Stimulated activated naive B cell treated with anti-CD40 and anti-IgM and Interleukin-4, amounts not matched to agents 10 μg/mL and 1 μg/mL and 100 μg/mL, for 72 hours (primary cell): ENCODE data around the gene CHMP6.

ENCODE experiments used
- ATAC-seq, 2 donors: fragments of 150-1000 bp; cut with Tn5 transposase; replicated peaks; 2 replicates each; pipeline ENCODE4 v1.10.0; 2021; ENCODE audit warnings: moderate library complexity in 1 of 2
- DNase-seq: peaks from one replicate; pipeline ENCODE4 v3.0.0; 2021
- H3K27ac Mint-ChIP-seq: one replicate; pipeline ENCODE4 v1.8.0; 2022; ENCODE audit warnings: mild to moderate bottlenecking, mixed read lengths
- H3K27me3 Mint-ChIP-seq, 2 donors: one replicate each; pipeline ENCODE4 v1.8.0; 2022; ENCODE audit warnings: mixed read lengths in 2 of 2
- H3K36me3 Mint-ChIP-seq, 2 donors: one replicate each; pipeline ENCODE4 v1.8.0; 2022; ENCODE audit warnings: mixed read lengths in 2 of 2, mild to moderate bottlenecking in 1 of 2
- H3K4me1 Mint-ChIP-seq, 2 donors: one replicate each; pipeline ENCODE4 v1.8.0; 2022; ENCODE audit warnings: mixed read lengths in 2 of 2, mild to moderate bottlenecking in 1 of 2
- H3K4me3 Mint-ChIP-seq, 2 donors: one replicate each; pipeline ENCODE4 v1.8.0; 2022; ENCODE audit warnings: mild to moderate bottlenecking in 2 of 2, mixed read lengths in 2 of 2, moderate library complexity in 1 of 2
- H3K9me3 Mint-ChIP-seq, 2 donors: one replicate each; pipeline ENCODE4 v1.8.0; 2022; ENCODE audit warnings: mixed read lengths in 2 of 2, mild to moderate bottlenecking in 1 of 2

The CHMP6 gene

DNA sequence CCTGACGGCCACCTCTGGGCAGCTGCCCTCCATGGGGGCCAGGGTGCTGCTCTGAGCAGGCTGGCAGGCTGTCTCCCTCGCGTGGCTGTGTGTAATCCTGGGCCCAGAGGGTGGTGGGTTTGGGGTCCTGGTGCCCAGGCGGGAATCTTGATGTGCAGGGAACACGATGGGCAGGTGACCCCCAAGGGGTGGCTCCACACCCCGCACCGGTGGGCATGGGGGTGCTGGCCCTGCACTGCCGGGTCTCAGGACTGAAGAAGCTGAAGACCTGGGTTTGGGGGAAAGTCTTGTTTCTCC lies 8.6 kb downstream of the CHMP6 start:
- DNase-seq = no peak
- no peaks in the 10 kb centered on the region for H3K9me3 Mint-ChIP-seq
- peaks cover 8 to 21% of the 10 kb centered on the region in 2 donors for H3K4me1 Mint-ChIP-seq
- peaks cover 21 to 28% of the 10 kb centered on the region in 2 donors for H3K27me3 Mint-ChIP-seq
- ATAC-seq = no peak
- H3K27ac Mint-ChIP-seq = no peak overlapping the region
- H3K36me3 Mint-ChIP-seq = peaks cover 32 to 36% of the 10 kb centered on the region in 2 donors
- no peak overlapping the region for H3K4me3 Mint-ChIP-seq

DNA sequence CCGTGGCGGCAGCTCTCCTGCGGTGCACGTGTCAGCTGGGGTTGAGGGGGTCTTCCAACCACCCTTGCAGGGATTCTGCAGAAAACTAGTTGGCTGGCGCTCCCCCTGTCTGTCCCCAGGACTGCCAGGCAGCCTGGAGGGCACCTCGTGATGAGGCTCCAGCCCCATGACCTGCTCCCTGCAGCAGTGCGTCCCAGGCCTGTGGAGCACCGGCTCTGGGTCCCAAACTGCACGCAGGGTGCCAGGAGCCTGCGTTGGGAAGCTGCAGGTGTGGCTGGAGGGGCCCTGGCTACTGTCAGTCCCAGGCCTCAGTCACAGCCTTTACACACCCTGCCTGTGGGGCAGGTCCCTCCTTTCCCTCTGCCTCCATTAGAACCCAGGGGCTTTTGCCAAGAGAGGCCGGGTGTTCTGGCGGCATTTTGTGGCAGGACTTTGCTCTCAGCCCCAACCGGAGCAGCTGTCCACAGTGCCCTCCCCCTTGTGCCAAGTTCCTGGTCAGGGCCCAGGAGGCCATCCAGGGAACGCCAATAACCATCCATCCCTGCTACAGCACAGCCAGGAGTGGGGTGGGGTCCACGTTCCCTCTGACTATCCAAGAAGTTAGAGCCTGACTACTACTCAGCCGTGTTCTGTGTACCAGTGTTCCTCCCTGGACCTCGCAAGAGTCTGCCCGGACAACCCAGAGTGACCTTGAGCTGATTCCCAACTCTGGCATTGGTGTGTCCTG lies 9.2 kb downstream of the CHMP6 start:
- Mint-ChIP-seq H3K27me3 (peaks cover 21 to 28% of the 10 kb centered on the region in 2 donors), H3K9me3 (no peaks in the 10 kb centered on the region), H3K4me1 (peaks cover 8 to 21% of the 10 kb centered on the region in 2 donors), H3K4me3 (no peak overlapping the region), H3K36me3 (peaks cover 26 to 31% of the 10 kb centered on the region in 2 donors), H3K27ac (peak overlapping the region; percentile 20)
- DNase-seq (no peak), ATAC-seq (no peak)

DNA sequence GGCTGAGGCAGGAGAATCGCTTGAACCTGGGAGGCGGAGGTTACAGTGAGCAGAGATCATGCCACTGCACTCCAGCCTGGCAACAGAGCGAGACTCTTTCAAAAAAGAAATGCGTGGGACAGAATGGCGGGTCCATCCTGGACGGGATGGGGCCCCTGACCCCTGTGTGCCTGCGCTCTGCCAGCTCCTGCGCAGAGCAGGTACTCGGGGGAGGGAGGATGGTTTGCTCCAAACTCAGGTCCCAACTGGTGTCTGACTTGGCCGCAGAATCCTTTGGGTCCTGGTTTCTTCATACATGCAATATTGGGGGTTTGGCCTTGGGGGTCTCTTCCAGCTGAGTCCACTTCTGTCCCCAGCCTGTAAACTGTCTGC lies 10.4 kb downstream of the CHMP6 start:
- no peak overlapping the region for H3K27ac Mint-ChIP-seq
- H3K36me3 Mint-ChIP-seq = peaks cover 18 to 22% of the 10 kb centered on the region in 2 donors
- no peak overlapping the region for H3K4me3 Mint-ChIP-seq
- peaks cover 25 to 35% of the 10 kb centered on the region in 2 donors for H3K27me3 Mint-ChIP-seq
- peaks cover 8 to 21% of the 10 kb centered on the region in 2 donors for H3K4me1 Mint-ChIP-seq
- H3K9me3 Mint-ChIP-seq = no peaks in the 10 kb centered on the region
- ATAC-seq (no peak), DNase-seq (no peak)

DNA sequence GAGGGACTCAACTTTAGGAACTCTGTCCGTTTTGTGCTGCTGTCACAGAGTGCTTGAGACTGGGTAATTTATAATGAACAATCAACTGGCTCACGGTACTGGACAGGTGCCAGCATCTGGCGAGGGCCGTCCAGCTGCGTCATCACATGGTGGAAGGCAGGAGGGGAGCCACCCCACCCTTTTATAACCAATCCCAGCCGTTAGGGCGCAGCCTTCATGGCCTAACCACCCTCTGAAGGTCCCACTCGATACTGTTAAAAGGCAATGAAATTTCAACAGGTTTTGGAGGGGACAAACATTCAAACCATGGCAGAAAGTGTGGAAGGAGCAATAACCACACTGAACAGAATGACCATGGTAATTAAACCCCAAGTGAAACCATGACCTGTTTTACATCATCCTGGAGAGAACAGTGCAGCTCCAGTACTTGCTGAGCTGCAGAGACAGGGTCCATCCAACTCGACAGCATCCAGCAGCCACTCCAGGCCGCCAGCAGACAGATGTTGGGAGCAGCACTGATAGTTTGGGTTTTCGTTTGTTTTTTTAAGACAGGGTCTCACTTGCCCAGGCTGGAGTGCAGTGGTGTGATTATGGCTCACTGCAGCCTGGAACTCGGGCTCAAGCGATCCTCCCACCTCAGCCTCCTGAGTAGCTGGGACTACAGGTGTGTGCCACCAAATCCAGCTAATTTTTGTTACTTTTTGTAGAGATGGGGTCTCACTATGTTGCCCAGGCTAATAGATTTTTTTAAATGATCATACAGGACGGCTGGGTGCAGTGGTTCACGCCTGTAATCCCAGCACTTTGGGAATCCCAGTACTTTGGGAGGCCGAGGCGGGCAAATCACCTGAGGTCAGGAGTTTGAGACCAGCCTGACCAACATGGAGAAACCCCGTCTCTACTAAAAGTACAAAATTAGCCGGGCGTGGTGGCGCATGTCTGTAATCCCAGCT lies 11.0 kb downstream of the CHMP6 start:
- Mint-ChIP-seq H3K4me1 (peaks cover 8 to 21% of the 10 kb centered on the region in 2 donors), H3K4me3 (peak overlapping the region in 1 of 2 donors; percentile 27), H3K36me3 (peaks cover 15 to 20% of the 10 kb centered on the region in 2 donors), H3K27ac (peak overlapping the region; percentile 47), H3K9me3 (no peaks in the 10 kb centered on the region), H3K27me3 (peaks cover 26 to 35% of the 10 kb centered on the region in 2 donors)
- ATAC-seq (no peak), DNase-seq (no peak)

DNA sequence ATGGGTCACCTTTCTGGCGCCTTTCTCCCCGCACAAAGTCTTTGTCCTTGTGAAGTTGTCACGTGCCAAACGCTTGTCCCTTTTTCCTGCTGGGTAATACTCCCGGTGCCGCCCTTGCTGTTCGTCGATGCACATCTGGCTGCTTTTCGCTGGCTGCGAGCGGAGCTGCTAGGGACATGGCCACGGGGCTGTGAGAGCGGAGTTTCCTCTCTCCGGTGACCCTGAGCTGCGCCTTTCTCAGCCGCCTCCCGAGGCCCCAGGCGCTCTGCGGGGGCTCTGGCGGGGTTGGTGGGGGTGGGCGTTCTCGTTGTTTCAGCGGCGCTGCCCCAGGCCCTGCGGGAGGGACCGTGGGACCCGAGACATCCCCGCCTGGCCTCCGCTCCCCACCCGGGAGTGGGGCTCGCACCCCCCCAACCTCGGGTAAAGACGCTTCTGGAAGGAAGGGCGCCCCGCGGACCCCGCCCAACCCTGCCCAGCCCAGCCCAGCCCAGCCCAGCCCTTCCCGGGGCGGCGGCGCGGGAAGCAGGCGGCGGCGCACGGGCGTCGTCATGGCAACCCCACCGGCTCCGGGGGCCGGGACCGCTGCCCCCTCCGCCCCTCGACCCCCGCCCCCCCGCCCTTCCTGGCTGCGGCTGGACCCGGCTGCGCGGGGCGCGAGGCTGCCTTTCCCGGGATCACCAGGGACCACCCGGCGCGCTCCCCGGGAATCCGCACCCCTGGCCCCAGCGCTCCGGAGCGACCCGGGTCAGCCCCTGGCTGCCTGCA lies 12.3 kb downstream of the CHMP6 start:
- Mint-ChIP-seq H3K4me3 (peak overlapping the region; percentile 45 to 72), H3K36me3 (peaks cover 12 to 17% of the 10 kb centered on the region in 2 donors)
- peak; percentile 45 to 46 for ATAC-seq

DNA sequence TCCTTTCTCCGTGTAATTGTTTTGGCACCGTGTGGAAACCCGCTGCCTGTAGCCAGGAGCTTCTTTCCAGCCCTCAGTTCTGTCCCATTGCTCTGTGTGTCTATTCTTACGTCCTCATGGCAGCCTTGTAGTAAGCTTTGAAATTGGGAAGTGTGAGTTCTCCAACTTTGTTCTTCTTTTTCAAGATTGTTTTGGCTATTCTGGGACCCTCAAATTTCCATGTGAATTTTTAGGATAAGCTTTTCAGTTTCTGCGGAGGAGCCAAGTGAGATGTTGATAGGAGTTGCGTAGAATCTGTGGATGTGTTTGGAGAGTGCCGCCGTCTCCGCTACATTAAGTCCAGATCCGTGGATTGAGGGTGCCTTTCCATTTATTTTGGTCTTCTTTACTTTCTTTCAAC lies 15.2 kb downstream of the CHMP6 start:
- H3K36me3 Mint-ChIP-seq = peaks cover 7% of the 10 kb centered on the region in 2 donors

More for the DNA sequence above, 12.3 kb downstream of the CHMP6 start:
- Mint-ChIP-seq H3K9me3 (no peaks in the 10 kb centered on the region), H3K4me1 (peaks cover 8 to 21% of the 10 kb centered on the region in 2 donors), H3K27ac (peak overlapping the region; percentile 43), H3K27me3 (peaks cover 26 to 35% of the 10 kb centered on the region in 2 donors)
- DNase-seq = no peak

DNA sequence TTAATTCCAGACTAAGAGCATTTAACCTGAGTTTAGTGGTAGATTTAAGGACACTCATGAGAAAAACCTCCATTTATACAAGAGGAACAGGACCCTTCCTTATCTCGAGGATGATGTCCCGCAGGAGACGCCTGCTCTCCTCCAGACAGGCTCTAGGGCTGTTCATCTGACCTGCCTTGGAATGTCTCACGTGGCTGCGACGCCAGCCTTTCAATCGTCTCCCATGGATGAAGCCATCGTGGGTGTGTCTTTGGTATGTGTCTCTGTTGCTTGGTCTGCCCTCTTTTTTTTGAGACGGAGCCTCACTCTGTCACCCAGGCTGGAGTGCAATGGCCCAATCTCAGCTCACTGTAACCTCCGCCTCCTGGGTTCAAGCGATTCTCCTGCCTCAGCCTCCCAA lies 16.5 kb downstream of the CHMP6 start:
- H3K4me1 Mint-ChIP-seq = peaks cover 7 to 14% of the 10 kb centered on the region in 2 donors
- no peak for ATAC-seq

More for the DNA sequence above, 15.2 kb downstream of the CHMP6 start:
- peaks cover 8 to 9% of the 10 kb centered on the region in 2 donors for H3K9me3 Mint-ChIP-seq
- no peak overlapping the region for H3K4me3 Mint-ChIP-seq
- no peak for ATAC-seq
- no peak overlapping the region for H3K27ac Mint-ChIP-seq
- DNase-seq = no peak
- H3K4me1 Mint-ChIP-seq = peaks cover 7 to 21% of the 10 kb centered on the region in 2 donors
- H3K27me3 Mint-ChIP-seq = peaks cover 26 to 37% of the 10 kb centered on the region in 2 donors

DNA sequence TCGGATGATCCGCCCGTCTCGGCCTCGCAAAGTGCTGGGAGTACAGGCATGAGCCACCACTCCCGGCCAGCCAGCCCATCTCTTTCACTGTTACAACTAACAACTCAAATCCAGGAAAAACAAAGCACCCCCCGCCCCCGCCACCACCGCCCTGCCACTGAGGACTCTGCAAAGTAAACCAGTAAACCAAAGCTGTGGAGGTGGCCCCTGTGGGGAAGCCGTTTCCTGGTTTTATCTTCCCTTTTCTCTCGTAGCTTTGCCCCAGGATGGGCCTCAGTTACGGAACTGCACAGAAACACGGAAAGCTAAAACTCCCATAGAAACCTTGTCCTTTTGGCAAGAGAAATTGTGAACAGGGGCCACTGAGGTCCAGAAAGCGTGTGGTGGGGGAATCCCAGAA lies 17.5 kb downstream of the CHMP6 start:
- Mint-ChIP-seq H3K4me1 (peaks cover 5 to 7% of the 10 kb centered on the region in 2 donors), H3K27ac (no peak overlapping the region), H3K27me3 (peaks cover 12 to 25% of the 10 kb centered on the region in 2 donors), H3K9me3 (peaks cover 9 to 12% of the 10 kb centered on the region in 2 donors), H3K4me3 (no peak overlapping the region), H3K36me3 (peaks cover 7 to 10% of the 10 kb centered on the region in 2 donors)
- DNase-seq (no peak), ATAC-seq (no peak)

More for the DNA sequence above, 16.5 kb downstream of the CHMP6 start:
- Mint-ChIP-seq H3K27ac (no peak overlapping the region), H3K9me3 (peaks cover 9 to 12% of the 10 kb centered on the region in 2 donors), H3K36me3 (peaks cover 7 to 10% of the 10 kb centered on the region in 2 donors), H3K27me3 (peaks cover 21 to 32% of the 10 kb centered on the region in 2 donors), H3K4me3 (no peak overlapping the region)
- no peak for DNase-seq

DNA sequence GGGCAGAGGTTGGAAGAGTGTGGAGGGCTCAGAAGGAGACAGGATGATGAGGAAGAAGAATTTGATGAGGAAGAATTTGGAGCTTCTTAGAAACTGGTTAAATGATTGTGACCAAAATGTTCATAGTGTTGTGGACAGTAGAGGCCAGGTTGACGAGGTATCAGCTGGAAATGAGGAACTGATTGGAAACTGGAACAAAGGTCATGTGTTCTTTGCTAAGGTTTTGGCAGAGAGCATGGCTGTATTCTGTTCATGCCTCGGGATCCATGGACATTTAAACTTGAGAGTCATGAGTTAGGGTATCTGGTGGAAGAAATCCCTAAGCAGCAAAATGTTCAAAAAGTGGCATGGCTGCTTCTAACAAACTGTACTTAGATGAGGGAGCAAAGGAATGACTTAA lies 19.3 kb downstream of the CHMP6 start:
- H3K36me3 Mint-ChIP-seq = peaks cover 7 to 10% of the 10 kb centered on the region in 2 donors
- no peak for ATAC-seq

DNA sequence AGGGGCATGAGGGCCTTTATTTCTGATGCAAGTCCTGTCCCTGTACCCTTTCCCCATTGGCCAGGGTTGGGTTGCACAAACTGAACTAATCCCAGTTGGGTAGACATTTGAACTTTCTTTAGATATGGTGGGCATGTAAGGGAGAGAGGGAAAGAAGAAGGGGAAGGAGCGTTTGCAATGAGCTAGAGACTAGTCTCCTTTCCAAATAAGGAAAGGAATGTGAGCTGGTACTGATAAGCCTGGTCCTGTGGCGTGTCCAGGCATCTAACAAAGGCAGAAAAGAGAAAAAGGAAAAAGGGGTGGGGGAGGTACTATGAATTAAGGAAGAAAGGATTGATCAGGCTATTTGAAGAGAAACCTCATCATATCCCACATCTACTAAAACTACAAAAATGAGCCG lies 20.3 kb downstream of the CHMP6 start:
- no peak for ATAC-seq
- DNase-seq = no peak
- Mint-ChIP-seq H3K9me3 (peaks cover 9 to 12% of the 10 kb centered on the region in 2 donors), H3K27ac (no peak overlapping the region), H3K36me3 (peaks cover 7 to 14% of the 10 kb centered on the region in 2 donors), H3K4me3 (no peak overlapping the region), H3K4me1 (no peaks in the 10 kb centered on the region), H3K27me3 (peaks cover under 1 to 10% of the 10 kb centered on the region in 2 donors)

More for the DNA sequence above, 19.3 kb downstream of the CHMP6 start:
- Mint-ChIP-seq H3K9me3 (peaks cover 9 to 12% of the 10 kb centered on the region in 2 donors), H3K4me3 (no peak overlapping the region), H3K4me1 (no peaks in the 10 kb centered on the region), H3K27ac (no peak overlapping the region), H3K27me3 (peaks cover 4 to 17% of the 10 kb centered on the region in 2 donors)
- no peak for DNase-seq

DNA sequence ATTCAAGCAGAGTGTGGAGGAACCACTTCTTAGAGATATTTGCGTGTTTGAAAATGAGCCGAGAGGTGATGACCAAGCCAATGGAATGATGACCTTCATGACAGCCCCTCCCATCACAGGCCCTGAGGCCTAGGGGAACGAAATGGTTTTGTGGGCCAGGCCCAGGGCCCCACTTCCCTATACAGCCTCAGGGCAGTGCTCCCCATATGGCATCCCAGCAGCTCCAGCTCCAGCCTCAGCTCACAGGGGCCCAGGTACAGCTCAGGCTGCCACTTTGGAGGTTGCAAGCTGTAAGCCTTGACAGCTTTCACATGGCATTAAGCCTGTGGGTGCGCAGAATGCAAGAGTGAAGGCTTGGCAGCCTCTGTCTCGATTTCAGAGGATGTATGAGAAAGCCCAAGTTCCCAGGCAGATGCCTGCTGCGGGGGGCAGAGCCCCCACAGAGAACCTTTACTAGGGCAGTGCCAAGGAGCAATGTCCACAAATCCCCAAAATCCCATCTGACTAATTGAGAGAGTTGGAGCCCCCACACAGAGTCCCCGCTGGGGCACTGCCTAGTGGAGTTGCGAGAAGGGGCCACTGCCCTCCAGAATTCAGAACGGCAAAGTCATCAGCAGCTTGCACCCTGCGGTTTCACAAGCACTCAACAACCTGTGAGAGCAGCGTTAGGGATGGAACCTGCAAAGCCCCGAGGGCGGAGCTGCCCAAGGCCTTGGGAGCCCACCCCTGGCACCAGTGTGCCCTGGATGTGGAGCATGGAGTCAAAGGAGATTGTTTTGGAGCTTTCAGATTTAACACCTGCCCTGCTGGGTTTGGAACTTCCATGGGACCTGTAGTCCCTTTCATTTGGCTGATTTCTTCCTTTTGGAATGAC lies 21.2 kb downstream of the CHMP6 start:
- Mint-ChIP-seq H3K36me3 (peaks cover 7 to 14% of the 10 kb centered on the region in 2 donors), H3K4me3 (no peak overlapping the region), H3K27me3 (peaks cover 0 to 10% of the 10 kb centered on the region in 2 donors), H3K9me3 (peaks cover 9 to 12% of the 10 kb centered on the region in 2 donors), H3K27ac (no peak overlapping the region), H3K4me1 (peaks cover 2% of the 10 kb centered on the region in 2 donors)
- no peak for ATAC-seq
- no peak for DNase-seq

DNA sequence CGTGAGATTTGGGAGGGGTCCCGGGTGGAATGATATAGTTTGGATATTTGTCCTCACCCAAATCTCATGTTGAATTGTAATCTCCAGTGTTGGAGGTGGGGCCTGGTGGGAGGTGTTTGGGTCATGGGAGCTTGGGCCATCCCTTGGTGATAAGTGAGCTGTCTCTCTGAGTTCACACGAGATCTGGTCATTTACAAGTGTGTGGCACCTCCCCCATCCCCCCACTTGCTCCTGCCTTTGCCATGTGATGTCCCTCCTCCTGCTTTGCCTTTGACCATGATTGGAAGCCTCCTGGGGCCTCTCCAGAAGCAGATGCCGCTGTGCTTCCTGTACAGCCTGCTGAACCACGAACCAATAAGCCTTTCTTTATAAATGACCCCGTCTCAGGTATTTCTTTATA lies 22.0 kb downstream of the CHMP6 start:
- ATAC-seq (no peak), DNase-seq (no peak)
- Mint-ChIP-seq H3K4me3 (no peak overlapping the region), H3K36me3 (peaks cover 7 to 14% of the 10 kb centered on the region in 2 donors), H3K4me1 (peaks cover 8 to 10% of the 10 kb centered on the region in 2 donors), H3K27ac (no peak overlapping the region), H3K27me3 (peaks cover 0 to 10% of the 10 kb centered on the region in 2 donors), H3K9me3 (peaks cover 9 to 12% of the 10 kb centered on the region in 2 donors)

DNA sequence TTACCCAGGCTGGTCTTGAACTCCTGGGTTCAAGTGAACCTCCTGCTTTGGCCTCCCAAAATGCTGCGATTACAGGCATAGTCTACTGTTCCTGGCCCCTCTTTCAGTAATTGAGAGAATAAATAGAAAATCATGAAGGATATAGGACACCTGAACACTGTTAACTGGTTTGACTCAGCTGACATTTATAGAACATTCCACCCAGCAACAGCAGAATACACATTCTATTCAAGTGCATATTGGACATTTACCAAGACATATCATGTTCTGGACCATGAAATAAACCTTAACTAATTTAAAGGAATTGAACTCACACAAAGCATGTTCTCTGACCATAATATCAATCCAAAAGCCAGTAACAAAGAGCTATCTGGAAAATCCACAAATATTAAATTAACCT lies 23.5 kb downstream of the CHMP6 start:
- ATAC-seq (no peak), DNase-seq (no peak)
- Mint-ChIP-seq H3K36me3 (peaks cover 7 to 14% of the 10 kb centered on the region in 2 donors), H3K4me3 (no peak overlapping the region), H3K9me3 (peaks cover 9 to 12% of the 10 kb centered on the region in 2 donors), H3K27me3 (peaks cover 0 to 10% of the 10 kb centered on the region in 2 donors), H3K4me1 (peaks cover 10 to 22% of the 10 kb centered on the region in 2 donors), H3K27ac (no peak overlapping the region)
